Amniotic epithelial cell (primary cell): ENCODE results near the gene CKS1B.

Experiments used
- DNase-seq: peaks from one replicate; pipeline ENCODE4 v3.0.0-alpha.2; 2010; ENCODE audit warnings: low read depth

CKS1B gene

GRCh38 chr1:155002464-155003226, 28.2 kb downstream of the CKS1B start, which contains the start of gene ZBTB7B:
Gene ZBTB7B (plus strand): TSS chr1:155002802. CDS start chr1:155014661, 11,859 bp downstream.
- DNase-seq = no peak

- no peak for DNase-seq
Observed at GRCh38 chr1:155003227-155003765, 28.8 kb downstream of the CKS1B start.

GRCh38 chr1:155003766-155004351, 29.4 kb downstream of the CKS1B start:
- DNase-seq = peak; percentile 52

GRCh38 chr1:155004352-155005075, 30.0 kb downstream of the CKS1B start:
- DNase-seq = no peak

GRCh38 chr1:155005076-155006011, 30.9 kb downstream of the CKS1B start:
- DNase-seq = no peak

GRCh38 chr1:155006601-155007101, 32.2 kb downstream of the CKS1B start:
- no peak for DNase-seq

- DNase-seq = no peak
Observed at GRCh38 chr1:155007251-155007828, 32.9 kb downstream of the CKS1B start.

- no peak for DNase-seq
Observed at GRCh38 chr1:155008015-155008941, 33.8 kb downstream of the CKS1B start.

- no peak for DNase-seq
Observed at GRCh38 chr1:155009221-155009711, 34.8 kb downstream of the CKS1B start.

GRCh38 chr1:155009742-155010141, 35.3 kb downstream of the CKS1B start:
- no peak for DNase-seq

GRCh38 chr1:155010211-155010918, 35.9 kb downstream of the CKS1B start:
- no peak for DNase-seq

- no peak for DNase-seq
Observed at GRCh38 chr1:155011004-155011416, 36.5 kb downstream of the CKS1B start.

GRCh38 chr1:155011437-155012025, 37.0 kb downstream of the CKS1B start:
- DNase-seq = no peak

GRCh38 chr1:155012026-155012546, 37.6 kb downstream of the CKS1B start:
- peak; percentile 81 for DNase-seq

- no peak for DNase-seq
Observed at GRCh38 chr1:155012776-155013602, 38.5 kb downstream of the CKS1B start.

- DNase-seq = no peak
Observed at GRCh38 chr1:155013632-155014031, 39.2 kb downstream of the CKS1B start.

- DNase-seq = no peak
Observed at GRCh38 chr1:155014709-155015508, 40.4 kb downstream of the CKS1B start.
